Measurements from ENCODE around the gene ALKBH5. TPM values are rescaled to one million over a fixed set of nuclear protein-coding genes. Genes with fewer than 3 reads are reported as not detected.

The ALKBH5 gene
- total RNA-seq, 2 donors from 2014 or later: 45.4 to 48.8 TPM

- H3K27me3 ChIP-seq: no peaks in the 10 kb centered on the region
- WGBS, 2 donors: 88% methylated on average over 20 of the region's 20 CpGs; no CpG with 5 or more reads in 1 of the 2 donors
- no peak overlapping the region for H3K27ac ChIP-seq
- no peaks in the 10 kb centered on the region for H3K36me3 ChIP-seq (replicated peaks in 1 of 2; ENCODE audit: insufficient read depth in 1 of 2, low read depth in 2 of 2)
- no peak for DNase-seq
- H3K9me3 ChIP-seq: no peaks in the 10 kb centered on the region
- no peak for ATAC-seq
- intact Hi-C loops (cut with DNase I): no loop called here
- TF ChIP-seq CTCF (IDR thresholded peaks at IDR 0.05): no peak
- no peak for TF ChIP-seq POLR2A (IDR thresholded peaks at IDR 0.05)
- H3K4me3 ChIP-seq: no peak overlapping the region
- no peaks in the 10 kb centered on the region for H3K4me1 ChIP-seq
Observed at GRCh38 chr17:18237461-18237860, 53.8 kb downstream of the ALKBH5 start.

GRCh38 chr17:18238299-18238698 is 54.7 kb downstream of the ALKBH5 start:
- H3K27me3 ChIP-seq: no peaks in the 10 kb centered on the region
- intact Hi-C loops (cut with DNase I): no loop called here
- no peak for TF ChIP-seq CTCF (IDR thresholded peaks at IDR 0.05)
- DNase-seq (no peak), ATAC-seq (no peak)
- H3K9me3 ChIP-seq: no peaks in the 10 kb centered on the region
- no peaks in the 10 kb centered on the region for H3K36me3 ChIP-seq (replicated peaks in 1 of 2; ENCODE audit: insufficient read depth in 1 of 2, low read depth in 2 of 2)
- H3K4me1 ChIP-seq: no peaks in the 10 kb centered on the region
- H3K27ac ChIP-seq: no peak overlapping the region
- WGBS, 2 donors: 92 to 96% methylated on average over 16 to 18 of the region's 18 CpGs
- H3K4me3 ChIP-seq: no peak overlapping the region

- H3K4me1 ChIP-seq: no peaks in the 10 kb centered on the region
- no peaks in the 10 kb centered on the region for H3K9me3 ChIP-seq
- H3K27ac ChIP-seq: no peak overlapping the region
- H3K36me3 ChIP-seq (replicated peaks in 1 of 2; ENCODE audit: insufficient read depth in 1 of 2, low read depth in 2 of 2): peaks cover 0 to 8% of the 10 kb centered on the region in 2 donors
- TF ChIP-seq CTCF (IDR thresholded peaks at IDR 0.05) (no peak), POLR2A (IDR thresholded peaks at IDR 0.05) (no peak)
- no peak overlapping the region for H3K4me3 ChIP-seq
- WGBS, 2 donors: 85 to 92% methylated on average over 8 to 18 of the region's 19 CpGs
- intact Hi-C loops (cut with DNase I): no loop called here
- DNase-seq (no peak), ATAC-seq (no peak)
- H3K27me3 ChIP-seq: no peaks in the 10 kb centered on the region
Observed at GRCh38 chr17:18240449-18240848, 56.8 kb downstream of the ALKBH5 start.

GRCh38 chr17:18241229-18241871 is 57.7 kb downstream of the ALKBH5 start:
- no peaks in the 10 kb centered on the region for H3K9me3 ChIP-seq
- H3K27me3 ChIP-seq: no peaks in the 10 kb centered on the region
- TF ChIP-seq CTCF (IDR thresholded peaks at IDR 0.05): no peak
- no peak for TF ChIP-seq POLR2A (IDR thresholded peaks at IDR 0.05)
- no peak overlapping the region for H3K4me3 ChIP-seq
- ATAC-seq (no peak), DNase-seq (no peak)
- intact Hi-C loops (cut with DNase I): no loop called here
- peaks cover 0 to 15% of the 10 kb centered on the region in 2 donors for H3K36me3 ChIP-seq (replicated peaks in 1 of 2; ENCODE audit: insufficient read depth in 1 of 2, low read depth in 2 of 2)
- H3K4me1 ChIP-seq: no peaks in the 10 kb centered on the region
- no peak overlapping the region for H3K27ac ChIP-seq
- 73 to 81% methylated on average over 11 to 26 of the region's 28 CpGs for WGBS, 2 donors
